Body of pancreas (tissue), 4 donors: ENCODE data around the gene ARVCF. TPM values are rescaled to one million over a fixed set of nuclear protein-coding genes. Genes with fewer than 3 reads are reported as not detected.

Source experiments
- ATAC-seq: fragments of 150-250 bp; one replicate; pipeline ENCODE4 v1.9.1; 2016
- DNase-seq, 4 donors: peaks; one replicate each; pipeline ENCODE4 v3.0.0-alpha.2; 2019
- H3K27ac ChIP-seq, 4 donors: fragments of 200-600 bp; sonication (generic); 1 replicate in 3 of 4; 2 replicates in 1 of 4; pipeline versions ENCODE4 v1.5.1 to v1.6.1; 2016 to 2019; ENCODE audit warnings: mild to moderate bottlenecking in 1 of 4, mixed read lengths in 1 of 4, moderate library complexity in 1 of 4
- H3K27me3 ChIP-seq, 2 donors: fragments of 200-600 bp; sonication (generic); one replicate each; pipeline ENCODE4 v1.6.0; 2016; ENCODE audit warnings: mild to moderate bottlenecking in 1 of 2
- H3K36me3 ChIP-seq, 2 donors: fragments of 200-600 bp; sonication (generic); replicated peaks in 1 of 2; 2 replicates each; pipeline ENCODE4 v1.5.1; 2016; ENCODE audit warnings: low read depth in 2 of 2; ENCODE audit not compliant: insufficient read depth in 1 of 2
- H3K4me1 ChIP-seq: fragments of 200-600 bp; sonication (generic); one replicate; pipeline ENCODE4 v1.6.0; 2016
- H3K4me3 ChIP-seq, 2 donors: fragments of 200-600 bp; sonication (generic); 1 replicate in 1 of 2; 2 replicates in 1 of 2; pipeline ENCODE4 v1.5.1; 2016 to 2019
- H3K9me3 ChIP-seq, 3 donors: fragments of 200-600 bp; sonication (generic); 1 replicate in 2 of 3; 2 replicates in 1 of 3; pipeline ENCODE4 v1.5.1; 2016
- POLR2A ChIP-seq, 3 donors: fragments of 450-650 bp; IDR thresholded peaks; one replicate each; pipeline ENCODE4 v1.6.1; 2016; ENCODE audit warnings: antibody characterized with exemption in 3 of 3, mild to moderate bottlenecking in 2 of 3
- WGBS, 2 donors: methylation state at CpG; one replicate each; pipeline ENCODE4 v1.1.5; 2017; 5-methylcytosine and 5-hydroxymethylcytosine counted together
- intact Hi-C: fragments of 100-400 bp; cut with DNase I; formaldehyde crosslinking; loops from one replicate; pipeline ENCODE4 v1.15.1; 2023
- total RNA-seq, 2 donors: library from RNA; depleted of rRNA; stranded (reverse); fragments of >200 nt; gene quantifications; one replicate each; pipeline ENCODE4 v1.1.0, GENCODE V29; 2016
- TF ChIP-seq, protein P1 (sequence below), 7 experiments: fragments of 450-650 bp in 4 of 7; fragments of 200-600 bp in 3 of 7; sonication (generic) in 3 of 7; IDR thresholded peaks; one replicate each; pipeline ENCODE4 v1.5.1; 2016 to 2019; ENCODE audit warnings: antibody characterized with exemption in 7 of 7

The ARVCF gene
- total RNA-seq, 2 donors from 2014 or later, result 36.6 to 150 TPM

DNA sequence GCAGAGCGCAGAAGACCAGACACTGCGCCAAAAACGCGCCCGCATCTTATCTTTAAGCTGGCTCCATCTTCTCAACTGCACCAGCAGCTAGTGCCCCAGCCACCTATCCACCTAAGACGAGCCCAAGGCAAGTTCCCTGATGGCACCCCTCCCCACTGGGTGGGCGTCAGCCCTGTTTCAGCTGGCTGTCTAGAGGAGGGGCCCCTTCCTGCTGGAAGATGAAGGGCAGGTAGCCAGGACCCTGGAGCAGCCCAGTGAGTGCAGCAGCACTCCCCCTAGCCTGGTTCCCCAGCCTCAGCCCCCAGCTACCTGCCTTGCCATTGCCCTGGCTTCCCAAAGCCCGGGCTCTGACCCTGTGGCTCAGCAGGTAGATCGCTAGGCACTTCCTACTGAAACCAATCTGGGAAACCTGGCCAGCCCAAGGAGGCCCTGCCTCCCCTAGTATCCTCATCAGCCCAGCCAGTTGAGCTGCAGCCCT, 28.3 kb downstream of the ARVCF start:
- WGBS, 2 donors, result 95 to 96% methylated on average over 8 to 9 of the region's 9 CpGs
- DNase-seq (no peak), ATAC-seq (no peak)
- no peaks in the 10 kb centered on the region for H3K9me3 ChIP-seq
- intact Hi-C loops, result no loop called here
- H3K4me3 ChIP-seq, result no peak overlapping the region
- H3K27ac ChIP-seq, result no peak overlapping the region
- peaks cover 23% of the 10 kb centered on the region for H3K4me1 ChIP-seq
- no peak for TF ChIP-seq POLR2A (IDR thresholded peaks at IDR 0.05)
- TF ChIP-seq, protein P1, sequence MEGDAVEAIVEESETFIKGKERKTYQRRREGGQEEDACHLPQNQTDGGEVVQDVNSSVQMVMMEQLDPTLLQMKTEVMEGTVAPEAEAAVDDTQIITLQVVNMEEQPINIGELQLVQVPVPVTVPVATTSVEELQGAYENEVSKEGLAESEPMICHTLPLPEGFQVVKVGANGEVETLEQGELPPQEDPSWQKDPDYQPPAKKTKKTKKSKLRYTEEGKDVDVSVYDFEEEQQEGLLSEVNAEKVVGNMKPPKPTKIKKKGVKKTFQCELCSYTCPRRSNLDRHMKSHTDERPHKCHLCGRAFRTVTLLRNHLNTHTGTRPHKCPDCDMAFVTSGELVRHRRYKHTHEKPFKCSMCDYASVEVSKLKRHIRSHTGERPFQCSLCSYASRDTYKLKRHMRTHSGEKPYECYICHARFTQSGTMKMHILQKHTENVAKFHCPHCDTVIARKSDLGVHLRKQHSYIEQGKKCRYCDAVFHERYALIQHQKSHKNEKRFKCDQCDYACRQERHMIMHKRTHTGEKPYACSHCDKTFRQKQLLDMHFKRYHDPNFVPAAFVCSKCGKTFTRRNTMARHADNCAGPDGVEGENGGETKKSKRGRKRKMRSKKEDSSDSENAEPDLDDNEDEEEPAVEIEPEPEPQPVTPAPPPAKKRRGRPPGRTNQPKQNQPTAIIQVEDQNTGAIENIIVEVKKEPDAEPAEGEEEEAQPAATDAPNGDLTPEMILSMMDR (IDR thresholded peaks at IDR 0.05), result no peak
- no peaks in the 10 kb centered on the region for H3K36me3 ChIP-seq
- H3K27me3 ChIP-seq, result no peaks in the 10 kb centered on the region

DNA sequence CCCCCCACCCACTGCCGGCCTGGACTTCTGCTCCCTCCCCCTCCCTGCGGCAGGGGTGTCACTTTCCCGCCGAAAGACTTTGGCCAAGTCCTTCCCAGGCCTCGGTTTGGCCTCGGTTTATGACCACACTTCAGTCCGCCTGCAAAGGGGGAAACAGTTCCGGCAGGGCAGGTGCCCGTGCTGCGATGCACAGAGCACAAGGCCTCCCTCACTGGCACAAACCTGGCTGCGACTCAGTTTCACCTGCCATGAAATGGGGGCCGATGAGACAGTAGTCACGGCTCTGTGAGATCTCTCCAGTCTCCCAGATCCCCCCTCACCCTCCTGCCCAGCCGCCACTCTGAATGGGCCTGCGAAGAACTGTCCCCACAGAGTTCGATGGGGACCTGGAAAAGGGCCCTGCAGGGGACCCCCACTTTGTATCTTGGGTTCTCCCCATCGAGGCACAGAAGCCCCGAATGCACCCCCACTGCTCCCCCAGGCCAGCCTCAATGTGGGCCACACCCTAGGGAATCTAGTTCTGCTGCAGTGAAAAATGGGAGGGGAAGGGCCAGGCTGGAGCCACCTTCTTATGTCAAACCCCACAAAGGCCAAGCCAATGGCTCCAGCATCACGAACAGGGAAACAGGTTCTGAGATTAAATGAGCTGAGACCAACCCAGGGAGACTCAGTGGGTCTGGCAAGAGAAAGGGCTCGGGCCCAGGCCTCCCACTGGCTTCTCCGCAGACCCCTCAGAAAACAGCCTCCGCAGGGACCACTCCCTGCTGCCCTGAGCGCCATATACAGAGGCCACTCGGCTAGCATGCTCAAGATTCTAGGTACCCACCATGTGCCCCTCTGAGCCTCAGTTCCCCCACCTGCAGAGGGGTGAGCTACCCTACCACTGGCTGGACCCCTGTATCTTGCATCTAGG, 29.0 kb downstream of the ARVCF start:
- 78 to 83% methylated on average over 10 to 19 of the region's 24 CpGs for WGBS, 2 donors
- H3K36me3 ChIP-seq, result no peaks in the 10 kb centered on the region
- TF ChIP-seq, protein P1 (IDR thresholded peaks at IDR 0.05), result no peak
- no peak for TF ChIP-seq POLR2A (IDR thresholded peaks at IDR 0.05)
- H3K27me3 ChIP-seq, result no peaks in the 10 kb centered on the region
- no peak overlapping the region for H3K4me3 ChIP-seq
- no peaks in the 10 kb centered on the region for H3K9me3 ChIP-seq
- peak overlapping the region in 2 of 4 donors; percentile 17 to 36 for H3K27ac ChIP-seq
- H3K4me1 ChIP-seq, result peaks cover 23% of the 10 kb centered on the region
- intact Hi-C loops, result no loop called here
- no peak for DNase-seq
- ATAC-seq, result no peak

DNA sequence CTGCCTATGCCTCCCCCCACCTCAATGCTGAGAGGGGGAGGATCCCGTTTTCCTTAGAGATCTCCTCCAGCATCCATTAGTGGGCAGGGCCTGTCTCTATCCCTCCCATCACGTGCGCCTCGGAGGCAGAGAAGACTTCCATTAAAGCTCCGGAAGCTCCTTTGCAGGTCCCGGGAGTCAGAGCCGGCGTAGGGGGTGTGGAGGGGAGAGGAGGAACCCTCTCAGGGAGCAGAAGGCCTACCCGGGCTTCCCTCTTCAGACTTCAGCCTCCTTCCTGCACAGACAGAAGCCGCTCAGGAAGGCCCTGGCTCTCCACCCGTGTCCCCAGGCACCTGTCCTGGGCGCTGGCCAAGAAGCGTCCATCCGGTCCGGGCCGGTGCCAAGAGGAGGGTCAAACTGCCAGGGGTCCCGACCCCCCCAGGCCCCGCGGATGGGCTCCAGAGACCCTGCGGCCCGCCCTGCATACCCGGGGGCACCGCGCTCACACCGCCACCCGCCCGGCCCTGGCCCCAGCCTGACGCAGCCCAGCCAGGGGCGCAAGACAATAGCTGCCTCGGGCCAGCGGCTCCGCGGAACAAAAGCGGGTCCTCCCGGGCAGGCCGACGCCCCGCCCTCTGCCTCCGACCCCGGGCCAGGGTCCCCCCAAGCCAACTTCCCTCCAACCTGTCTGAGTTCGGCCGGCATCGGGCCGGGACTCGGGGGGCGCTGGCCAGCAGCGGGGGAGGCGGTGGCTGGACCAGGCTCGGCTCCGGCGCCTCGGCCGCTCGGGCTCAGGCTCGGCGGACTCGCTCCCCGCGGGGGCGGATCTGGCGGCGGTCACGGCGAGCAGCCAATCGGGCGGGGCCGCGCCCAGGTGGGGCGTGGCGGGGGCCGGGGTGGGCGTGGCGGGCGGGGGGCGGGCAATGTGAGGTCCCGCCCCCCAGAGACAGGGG, 29.9 kb downstream of the ARVCF start:
- peak; percentile 50 to 67 (median 65) for TF ChIP-seq POLR2A (IDR thresholded peaks at IDR 0.05)
- TF ChIP-seq, protein P1 (IDR thresholded peaks at IDR 0.05), result no peak
- H3K4me1 ChIP-seq, result peaks cover 23% of the 10 kb centered on the region
- peak overlapping the region; percentile 17 to 80 (median 78) for H3K27ac ChIP-seq
- H3K9me3 ChIP-seq, result no peaks in the 10 kb centered on the region
- H3K4me3 ChIP-seq, result peak overlapping the region; percentile 5 to 57
- ATAC-seq, result peak; percentile 92
- no peaks in the 10 kb centered on the region for H3K27me3 ChIP-seq
- H3K36me3 ChIP-seq, result no peaks in the 10 kb centered on the region
- peak; percentile 75 to 81 (median 78) for DNase-seq
- 5 to 31% methylated on average over 8 to 52 of the region's 76 CpGs for WGBS, 2 donors
- intact Hi-C loops, result no loop called here

DNA sequence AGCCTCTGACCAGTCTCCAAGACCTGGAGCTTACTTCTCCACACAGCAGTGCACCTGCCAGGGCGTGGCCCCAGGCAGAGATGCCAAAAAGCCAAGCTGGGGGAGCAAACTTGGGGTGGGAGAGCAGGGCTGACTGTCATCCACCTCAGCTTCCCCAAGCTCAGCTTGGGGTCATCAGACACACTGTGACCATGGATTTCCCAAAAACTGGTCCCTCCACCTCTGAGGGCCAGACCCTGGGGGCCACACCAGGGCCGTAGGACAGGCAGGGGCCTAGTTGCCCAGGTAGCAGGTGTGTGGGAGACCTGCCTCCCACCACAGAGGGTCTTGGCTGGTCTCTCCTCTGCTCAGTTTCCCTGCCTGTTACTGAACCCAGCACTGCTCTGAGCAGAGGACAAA, 30.6 kb downstream of the ARVCF start:
- DNase-seq, result no peak
- H3K36me3 ChIP-seq, result no peaks in the 10 kb centered on the region
- intact Hi-C loops, result no loop called here
- no peak for ATAC-seq
- H3K9me3 ChIP-seq, result no peaks in the 10 kb centered on the region
- TF ChIP-seq, protein P1 (IDR thresholded peaks at IDR 0.05), result no peak
- TF ChIP-seq POLR2A (IDR thresholded peaks at IDR 0.05), result no peak
- peaks cover 23% of the 10 kb centered on the region for H3K4me1 ChIP-seq
- no peaks in the 10 kb centered on the region for H3K27me3 ChIP-seq
- peak overlapping the region in 2 of 4 donors; percentile 77 to 80 for H3K27ac ChIP-seq
- no peak overlapping the region for H3K4me3 ChIP-seq
- WGBS, 2 donors, result 78% methylated on average over 2 of the region's 2 CpGs; no CpG with 5 or more reads in 1 of the 2 donors
